ENCODE measurements around the gene MTHFSD. TPM values are rescaled to one million over a fixed set of nuclear protein-coding genes. Genes with fewer than 3 reads are reported as not detected.

The MTHFSD gene
- total RNA-seq, 1 experiment from 2014 or later = 4.7 TPM

GRCh38 chr16:86528061-86528929, 26.7 kb downstream of the MTHFSD start:
- no peak overlapping the region for H3K27ac ChIP-seq (ENCODE audit: insufficient read length, low read depth, low read length)
- Mint-ChIP-seq H3K36me3 (ENCODE audit: insufficient read depth in 1 of 3, low read depth in 3 of 3) (peaks cover 0 to 5% (median 0%) of the 10 kb centered on the region in 3 experiments; a peak in 1 of 7 replicates), H3K9me3 (peaks cover 0 to 5% of the 10 kb centered on the region in 2 experiments; a peak in 2 of 5 replicates), H3K27ac (no peak overlapping the region), H3K4me3 (no peak overlapping the region), H3K4me1 (peaks cover 2 to 12% of the 10 kb centered on the region in 2 experiments; a peak in 3 of 4 replicates), H3K27me3 (ENCODE audit: low read depth) (peaks cover 21% of the 10 kb centered on the region)
- H3K23me2 ChIP-seq (ENCODE audit: insufficient read length, low read depth, low read length, poor library complexity, severe bottlenecking) = no peaks in the 10 kb centered on the region
- no peaks in the 10 kb centered on the region for H3K4me1 ChIP-seq (ENCODE audit: insufficient read depth, low read length)
- H2BK12ac ChIP-seq (ENCODE audit: insufficient read length, low read depth, low read length) = no peak overlapping the region
- no peak overlapping the region for H4K5ac ChIP-seq (ENCODE audit: insufficient read length, low read depth, low read length)
- H2AK5ac ChIP-seq (ENCODE audit: insufficient read length, low read length) = no peak overlapping the region
- H3K79me1 ChIP-seq (ENCODE audit: insufficient read depth, low read depth, low read length, poor library complexity, severe bottlenecking) = no peaks in the 10 kb centered on the region
- TF ChIP-seq, protein P1, sequence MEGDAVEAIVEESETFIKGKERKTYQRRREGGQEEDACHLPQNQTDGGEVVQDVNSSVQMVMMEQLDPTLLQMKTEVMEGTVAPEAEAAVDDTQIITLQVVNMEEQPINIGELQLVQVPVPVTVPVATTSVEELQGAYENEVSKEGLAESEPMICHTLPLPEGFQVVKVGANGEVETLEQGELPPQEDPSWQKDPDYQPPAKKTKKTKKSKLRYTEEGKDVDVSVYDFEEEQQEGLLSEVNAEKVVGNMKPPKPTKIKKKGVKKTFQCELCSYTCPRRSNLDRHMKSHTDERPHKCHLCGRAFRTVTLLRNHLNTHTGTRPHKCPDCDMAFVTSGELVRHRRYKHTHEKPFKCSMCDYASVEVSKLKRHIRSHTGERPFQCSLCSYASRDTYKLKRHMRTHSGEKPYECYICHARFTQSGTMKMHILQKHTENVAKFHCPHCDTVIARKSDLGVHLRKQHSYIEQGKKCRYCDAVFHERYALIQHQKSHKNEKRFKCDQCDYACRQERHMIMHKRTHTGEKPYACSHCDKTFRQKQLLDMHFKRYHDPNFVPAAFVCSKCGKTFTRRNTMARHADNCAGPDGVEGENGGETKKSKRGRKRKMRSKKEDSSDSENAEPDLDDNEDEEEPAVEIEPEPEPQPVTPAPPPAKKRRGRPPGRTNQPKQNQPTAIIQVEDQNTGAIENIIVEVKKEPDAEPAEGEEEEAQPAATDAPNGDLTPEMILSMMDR (conservative IDR thresholded peaks at IDR 0.05) = peak; percentile 46; the same call in 2 of the 3 replicates
- no peak overlapping the region for H3K56ac ChIP-seq (ENCODE audit: insufficient read length, low read depth, low read length)
- H2BK120ac ChIP-seq (ENCODE audit: low read depth, low read length, poor library complexity, severe bottlenecking) = no peak overlapping the region
- H4K8ac ChIP-seq (replicated peaks; ENCODE audit: insufficient read length, low read depth, low read length) = no peak overlapping the region
- H3K14ac ChIP-seq (ENCODE audit: insufficient read depth, low read length) = no peak overlapping the region
- H4K20me1 ChIP-seq (ENCODE audit: control insufficient read depth, insufficient read depth, insufficient read length) = no peaks in the 10 kb centered on the region
- no peak overlapping the region for H3K9ac ChIP-seq (ENCODE audit: extremely low read depth, insufficient read length, low read length)
- no peak overlapping the region for H3K4ac ChIP-seq (ENCODE audit: low read depth, low read length)
- no peaks in the 10 kb centered on the region for H3K9me3 ChIP-seq (ENCODE audit: control insufficient read depth, low read depth, low read length)
- no peak overlapping the region for H2AFZ ChIP-seq (ENCODE audit: low read length)
- no peak overlapping the region for H3K23ac ChIP-seq (ENCODE audit: insufficient read length, low read depth, low read length)
- WGBS (ENCODE audit: extremely low coverage, insufficient read length, low lambda C conversion rate) = no CpG with 5 or more reads among the region's 38 CpGs
- H4K91ac ChIP-seq (ENCODE audit: insufficient read length, low read depth, low read length) = no peak overlapping the region
- H3T11ph ChIP-seq (ENCODE audit: low read length) = no peak overlapping the region
- no peak overlapping the region for H3K4me2 ChIP-seq (ENCODE audit: insufficient read depth, insufficient read length, low read length)
- no peak overlapping the region for H3K18ac ChIP-seq (ENCODE audit: insufficient read length, low read depth, low read length)
- no peak overlapping the region for H2BK5ac ChIP-seq (ENCODE audit: insufficient read length, low read length)
- H3K27me3 ChIP-seq (ENCODE audit: insufficient read depth, low read length) = no peaks in the 10 kb centered on the region
- H3K79me2 ChIP-seq (ENCODE audit: insufficient read depth, low read length) = no peaks in the 10 kb centered on the region
- no peak for DNase-seq
- H2BK20ac ChIP-seq (ENCODE audit: low read depth, low read length, poor library complexity, severe bottlenecking) = no peak overlapping the region
- no peak overlapping the region for H2BK15ac ChIP-seq (ENCODE audit: low read depth, low read length)
